Lower lobe of right lung (tissue), 2 donors: ENCODE measurements around the gene FOLR1. TPM values are rescaled to one million over a fixed set of nuclear protein-coding genes. Genes with fewer than 3 reads are reported as not detected.
A peak's percentile ranks its signal among the peaks of the same experiment; 100 is the strongest.
"Not testable (repeated sequence)": the region's sequence is repeated elsewhere in the genome, so short reads cannot be mapped to it uniquely, and the experiment has no call there.

Source experiments
- ATAC-seq, 2 donors: fragments of 200-7000 bp; cut with Tn5 transposase; one replicate each; pipeline ENCODE4 v1.9.1; 2020 to 2022; ENCODE audit warnings: mild to moderate bottlenecking in 2 of 2, moderate library complexity in 2 of 2
- DNase-seq: peaks from one replicate; pipeline ENCODE4 v3.0.0-alpha.2; 2020
- H3K27ac ChIP-seq: fragments of 200-600 bp; one replicate; pipeline ENCODE4 v1.8.0; 2022
- H3K27me3 ChIP-seq: fragments of 200-600 bp; one replicate; pipeline ENCODE4 v1.8.0; 2022; ENCODE audit warnings: low read depth
- H3K36me3 ChIP-seq: fragments of 200-600 bp; one replicate; pipeline ENCODE4 v1.8.0; 2022; ENCODE audit warnings: mild to moderate bottlenecking
- H3K4me1 ChIP-seq: fragments of 200-600 bp; one replicate; pipeline ENCODE4 v1.8.0; 2022
- H3K4me3 ChIP-seq: fragments of 200-600 bp; one replicate; pipeline ENCODE4 v1.8.0; 2022; ENCODE audit warnings: mild to moderate bottlenecking
- H3K9me3 ChIP-seq: fragments of 200-600 bp; one replicate; pipeline ENCODE4 v1.8.0; 2022
- CTCF ChIP-seq: fragments of 200-600 bp; IDR thresholded peaks from one replicate; pipeline ENCODE4 v1.8.0; 2022; ENCODE audit warnings: antibody characterized with exemption, mild to moderate bottlenecking
- intact Hi-C: fragments of 100-400 bp; cut with DNase I; formaldehyde crosslinking; loops from one replicate; pipeline ENCODE4 v1.11.0; 2022
- total RNA-seq: library from RNA; stranded (reverse); fragmentation: NEBNext Ultra II Directional; extraction: Animal tissue kit (Norgen Biotek cat#: 25700); gene quantifications from one replicate; pipeline ENCODE4 v1.2.1, GENCODE V29; 2021
- donor health status: DM: no; HTN: yes; CAD: no; lungs with severe emphysema.

The FOLR1 gene
- total RNA-seq, 1 donor from 2014 or later = 134 TPM

GRCh38 chr11:72203163-72203562 lies 11.2 kb downstream of the FOLR1 start:
- no peak for ATAC-seq
- H3K4me3 ChIP-seq = no peak overlapping the region
- no peak for DNase-seq
- H3K27me3 ChIP-seq = no peaks in the 10 kb centered on the region
- TF ChIP-seq CTCF = no peak
- no peaks in the 10 kb centered on the region for H3K36me3 ChIP-seq
- no peak overlapping the region for H3K27ac ChIP-seq
- no peaks in the 10 kb centered on the region for H3K9me3 ChIP-seq
- intact Hi-C loops = no loop called here
- H3K4me1 ChIP-seq = no peaks in the 10 kb centered on the region

GRCh38 chr11:72204886-72205285 lies 12.9 kb downstream of the FOLR1 start:
- Histone ChIP-seq H3K9me3 (no peaks in the 10 kb centered on the region), H3K36me3 (no peaks in the 10 kb centered on the region), H3K27ac (no peak overlapping the region), H3K27me3 (no peaks in the 10 kb centered on the region), H3K4me1 (peaks cover 7% of the 10 kb centered on the region), H3K4me3 (no peak overlapping the region)
- DNase-seq = no peak
- intact Hi-C loops = no loop called here
- no peak for ATAC-seq
- no peak for TF ChIP-seq CTCF

- H3K27me3 ChIP-seq, H3K27ac ChIP-seq, ATAC-seq, DNase-seq, intact Hi-C loops, H3K9me3 ChIP-seq, H3K4me3 ChIP-seq, H3K4me1 ChIP-seq, H3K36me3 ChIP-seq: not testable (repeated sequence)
Measured at GRCh38 chr11:72206794-72207193, 14.9 kb downstream of the FOLR1 start.

GRCh38 chr11:72208281-72208680 lies 16.3 kb downstream of the FOLR1 start:
- TF ChIP-seq CTCF = no peak
- Histone ChIP-seq H3K4me3 (no peak overlapping the region), H3K36me3 (no peaks in the 10 kb centered on the region), H3K9me3 (no peaks in the 10 kb centered on the region), H3K4me1 (peaks cover 7% of the 10 kb centered on the region), H3K27ac (no peak overlapping the region), H3K27me3 (no peaks in the 10 kb centered on the region)
- DNase-seq (no peak), ATAC-seq (peak; percentile 67 to 78)
- intact Hi-C loops = no loop called here

GRCh38 chr11:72209101-72209500 lies 17.2 kb downstream of the FOLR1 start:
- ATAC-seq = peak; percentile 41 to 54

GRCh38 chr11:72216638-72217037 lies 24.7 kb downstream of the FOLR1 start, which contains the start of gene FOLR2:
Gene FOLR2, plus strand, starts transcription at chr11:72216794. Its CDS starts 1,791 bp downstream, at chr11:72218585.
- intact Hi-C loops = no loop called here
- no peak for TF ChIP-seq CTCF
- Histone ChIP-seq H3K27me3 (no peaks in the 10 kb centered on the region), H3K4me3 (peak within 1 kb of the TSS; percentile 1), H3K9me3 (no peaks in the 10 kb centered on the region), H3K36me3 (no peaks in the 10 kb centered on the region), H3K27ac (no peak within 1 kb of the TSS), H3K4me1 (peaks cover 1% of the 10 kb centered on the region)
- no peak for DNase-seq
- ATAC-seq = no peak

More at GRCh38 chr11:72209101-72209500, 17.2 kb downstream of the FOLR1 start:
- TF ChIP-seq CTCF = no peak
- peaks cover 7% of the 10 kb centered on the region for H3K4me1 ChIP-seq
- H3K36me3 ChIP-seq = no peaks in the 10 kb centered on the region
- no peak for DNase-seq
- H3K9me3 ChIP-seq = no peaks in the 10 kb centered on the region
- intact Hi-C loops = no loop called here
- no peaks in the 10 kb centered on the region for H3K27me3 ChIP-seq
- H3K27ac ChIP-seq = no peak overlapping the region
- H3K4me3 ChIP-seq = no peak overlapping the region
